ENCODE measurements around the gene ZEB2.
A peak's percentile ranks its signal among the peaks of the same experiment; 100 is the strongest.

The ZEB2 gene

DNA sequence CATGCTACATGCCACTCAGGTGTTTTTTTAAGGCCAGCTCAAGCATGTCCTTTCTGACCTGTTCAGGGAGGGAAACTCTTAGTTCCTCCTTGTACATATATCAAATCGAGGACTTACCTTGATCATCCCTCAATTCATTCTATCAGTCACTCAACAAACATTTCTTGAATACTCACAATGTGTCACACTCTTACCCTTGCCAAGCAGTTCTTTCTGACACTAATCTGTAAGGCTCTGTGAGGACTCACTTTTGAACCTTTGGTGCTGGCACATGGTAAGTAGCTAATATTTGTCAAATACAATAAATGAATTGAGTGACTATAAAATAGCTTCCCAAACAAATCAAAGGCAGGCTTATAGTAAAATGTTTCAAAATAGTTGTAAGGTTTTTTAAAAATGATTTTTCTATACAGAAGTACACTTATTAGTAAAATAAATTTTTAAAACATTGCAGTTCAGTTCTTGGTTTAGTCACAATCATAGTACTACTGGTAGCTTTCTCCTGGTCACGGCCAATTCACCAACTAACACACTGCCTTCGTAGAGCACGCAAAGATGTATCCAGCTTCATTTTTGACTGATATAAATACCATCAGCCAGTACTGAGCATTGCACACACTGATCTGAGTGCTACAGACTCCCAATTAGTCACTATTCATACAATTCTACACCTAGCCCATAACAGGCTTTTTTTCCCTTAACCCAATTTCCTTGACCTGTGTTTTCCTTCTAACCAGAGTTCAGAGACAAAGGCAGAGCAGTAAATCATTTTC, 50.9 kb downstream of the ZEB2 start:
- FAIRE-seq: no peak

DNA sequence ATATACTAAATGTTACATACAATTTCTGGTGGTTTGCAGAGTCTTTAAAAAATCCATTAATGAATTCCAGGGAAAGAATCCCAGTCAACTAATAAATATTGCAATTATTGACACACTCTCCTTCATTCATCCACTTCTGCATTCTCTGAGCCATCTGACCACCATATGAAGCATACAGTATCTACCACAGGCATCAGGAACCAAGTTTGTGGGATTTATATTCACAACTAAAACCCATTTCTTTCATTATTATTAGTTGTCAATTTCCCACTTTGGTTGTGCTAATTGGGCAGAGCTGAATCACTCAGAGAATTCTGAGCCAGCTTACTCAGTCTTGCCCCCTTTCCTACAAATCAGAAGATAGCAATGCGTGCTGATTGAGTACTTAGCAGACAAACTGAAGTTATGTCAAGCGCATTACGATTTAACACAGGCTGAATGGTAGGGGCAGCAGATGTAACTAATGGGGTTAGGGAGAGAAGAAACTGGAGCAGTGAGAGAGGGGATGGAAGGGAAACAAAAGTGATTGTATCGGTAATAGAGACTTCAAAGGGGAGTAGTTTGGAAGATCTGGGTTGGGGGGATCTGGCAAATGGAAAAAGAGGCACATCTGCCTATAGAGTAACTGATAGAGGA, 52.3 kb downstream of the ZEB2 start:
- no peak for FAIRE-seq

DNA sequence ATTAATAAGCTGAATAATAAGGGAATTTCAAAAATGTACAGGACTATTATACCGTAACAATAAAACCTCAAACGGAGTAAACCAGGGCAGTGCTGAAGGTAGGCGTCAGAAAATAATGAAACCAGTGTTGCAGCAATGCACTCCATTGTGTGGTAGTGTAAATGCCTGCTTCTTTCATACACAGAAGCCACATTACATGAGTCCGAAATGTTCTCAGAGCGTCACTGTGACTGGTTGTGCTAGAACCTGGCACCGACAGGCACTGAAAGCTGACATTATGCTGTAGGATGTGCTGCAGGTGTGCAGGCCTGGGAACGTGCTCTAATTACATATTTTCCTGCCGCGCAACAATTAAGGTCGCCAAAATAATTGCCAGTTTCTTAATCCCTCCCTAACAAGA, 53.3 kb downstream of the ZEB2 start:
- no peak for FAIRE-seq

DNA sequence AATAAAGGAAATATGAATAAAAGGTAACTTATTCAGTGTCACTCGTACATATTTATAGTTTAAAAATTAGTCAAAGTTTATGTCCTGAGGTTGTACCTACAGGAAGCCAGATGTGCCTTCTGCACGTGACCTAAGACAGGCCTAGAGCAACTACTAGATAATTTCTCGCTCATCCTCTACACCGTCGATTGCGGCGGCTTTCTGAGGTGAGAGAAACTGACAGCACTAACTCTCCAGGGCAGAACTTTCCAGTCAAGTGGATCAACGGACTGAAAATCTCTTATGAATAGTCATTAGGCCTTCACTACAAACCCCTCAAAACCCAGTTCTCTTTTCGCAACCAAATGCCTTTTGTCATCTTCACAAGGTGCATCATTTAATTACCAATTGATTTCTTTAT, 54.2 kb downstream of the ZEB2 start:
- FAIRE-seq: no peak

DNA sequence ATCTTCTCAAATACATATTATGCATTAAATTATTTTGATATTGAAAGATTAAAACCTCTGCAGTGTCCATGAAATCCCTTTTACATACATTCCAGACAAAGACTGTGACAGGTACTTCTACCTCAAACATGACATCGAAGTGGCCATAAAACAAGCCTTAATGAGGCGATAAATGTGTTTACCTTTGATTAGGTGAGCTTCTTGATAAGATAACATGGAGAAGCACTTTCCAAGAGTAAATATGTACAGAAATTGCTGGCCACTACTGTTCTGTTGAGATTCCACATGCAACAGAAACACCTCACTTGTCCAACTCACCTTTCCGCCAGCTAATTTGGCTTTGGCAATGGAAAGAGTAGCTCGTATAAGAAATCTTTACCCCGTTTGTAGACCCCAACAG, 55.2 kb downstream of the ZEB2 start:
- no peak for FAIRE-seq

DNA sequence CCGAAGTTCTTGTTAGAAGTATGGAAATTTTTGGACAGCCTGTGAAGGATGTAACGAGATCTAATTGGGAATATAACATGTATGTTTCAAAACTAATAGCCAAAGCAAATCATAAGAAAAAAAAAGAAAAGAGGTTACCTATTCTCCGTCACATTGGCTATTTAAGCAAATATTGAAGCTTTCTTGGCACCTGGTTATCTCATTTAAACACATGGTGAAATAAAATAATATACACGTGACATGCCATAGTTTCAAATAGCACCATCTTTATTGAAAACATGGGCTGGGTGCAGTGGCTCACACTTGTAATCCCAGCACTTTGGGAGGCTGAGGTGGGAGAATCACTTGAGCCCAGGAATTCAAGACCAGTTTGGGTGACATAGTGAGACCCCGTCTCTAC, 56.7 kb downstream of the ZEB2 start:
- no peak for FAIRE-seq

DNA sequence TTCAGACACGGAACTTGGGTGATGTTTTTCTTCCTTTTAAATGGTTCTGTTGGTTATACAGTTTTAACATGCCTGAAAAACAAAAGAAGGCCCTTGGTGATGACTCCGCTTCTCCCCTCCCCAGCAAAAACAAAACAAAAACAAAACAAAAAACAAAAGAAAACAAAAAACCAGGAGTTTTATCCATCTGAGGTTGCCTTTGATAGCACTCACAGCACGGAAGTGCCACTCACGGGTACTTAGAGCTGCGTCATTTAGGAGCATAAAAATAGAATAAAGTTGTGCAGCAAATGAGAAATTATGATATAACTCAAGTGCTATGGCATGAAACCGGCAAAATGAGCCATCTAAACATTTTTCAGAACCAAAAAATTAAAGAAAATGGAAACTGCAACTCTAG, 57.7 kb downstream of the ZEB2 start:
- no peak for FAIRE-seq

DNA sequence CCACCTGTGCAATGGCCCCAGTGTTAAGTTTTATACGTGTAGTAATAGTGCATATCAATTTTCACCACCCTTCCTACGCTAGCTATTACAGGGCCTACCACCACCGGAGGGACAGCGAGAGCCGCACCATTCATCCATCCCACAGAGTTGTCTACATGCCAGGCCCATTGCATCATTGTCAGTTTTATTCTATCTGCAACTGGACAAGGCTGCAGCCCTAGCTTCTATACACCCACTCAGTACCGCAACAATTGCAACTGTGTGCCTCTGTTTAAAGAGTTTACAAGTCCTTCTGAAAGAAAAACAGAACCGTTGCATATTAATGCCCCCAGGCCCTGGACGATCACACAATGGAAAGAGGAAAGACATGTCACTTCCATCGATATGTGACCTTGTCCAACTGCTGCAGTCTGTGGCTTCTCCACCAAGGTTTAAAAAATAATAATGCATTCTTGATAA, 58.6 kb downstream of the ZEB2 start:
- FAIRE-seq: no peak

DNA sequence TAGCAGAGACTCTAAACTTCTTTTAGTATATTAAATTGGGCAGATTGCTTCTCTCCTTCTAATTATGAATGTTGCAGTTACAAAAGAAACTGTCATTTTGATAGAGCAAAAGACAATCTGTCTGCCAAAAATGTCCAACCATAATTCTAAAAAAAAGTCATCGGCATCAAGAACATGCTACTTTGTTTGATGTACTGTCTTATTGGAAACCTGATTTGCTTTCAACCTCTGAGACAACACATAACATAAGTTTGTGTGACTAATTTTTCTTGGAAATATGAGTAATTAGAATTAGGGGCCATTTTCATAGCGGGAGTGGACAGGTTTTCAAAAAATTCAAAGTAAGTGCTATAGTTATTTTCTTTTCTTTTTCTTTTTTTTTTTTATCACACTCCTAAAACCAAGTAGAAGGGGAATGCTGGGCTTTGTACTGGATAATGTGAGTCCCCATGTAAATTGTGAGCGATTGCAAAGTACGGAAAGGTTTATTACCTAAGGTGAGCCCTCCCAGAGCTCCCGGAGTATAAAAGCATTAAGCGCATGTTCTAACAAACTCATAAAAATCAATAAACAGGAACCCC, 59.1 kb downstream of the ZEB2 start:
- no peak for FAIRE-seq

DNA sequence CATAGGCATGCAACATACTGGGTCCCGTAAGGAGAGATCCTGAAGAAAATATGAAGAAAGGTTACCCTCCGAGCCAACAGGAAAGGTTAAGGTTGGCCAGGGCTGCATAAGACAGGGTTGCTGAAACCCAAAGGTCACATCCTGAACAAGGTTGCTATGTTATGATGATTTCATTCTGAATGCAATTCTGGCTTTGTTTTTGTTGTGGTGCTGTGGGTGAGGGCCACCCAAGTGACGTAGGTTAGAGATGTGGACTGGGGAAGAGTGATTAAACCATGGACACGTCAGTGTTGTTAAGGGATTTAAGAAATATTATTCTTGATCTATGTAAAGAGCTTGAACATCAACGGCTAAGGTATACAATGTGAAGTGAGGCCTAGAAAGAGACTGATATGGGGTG, 60.0 kb downstream of the ZEB2 start:
- no peak for FAIRE-seq

DNA sequence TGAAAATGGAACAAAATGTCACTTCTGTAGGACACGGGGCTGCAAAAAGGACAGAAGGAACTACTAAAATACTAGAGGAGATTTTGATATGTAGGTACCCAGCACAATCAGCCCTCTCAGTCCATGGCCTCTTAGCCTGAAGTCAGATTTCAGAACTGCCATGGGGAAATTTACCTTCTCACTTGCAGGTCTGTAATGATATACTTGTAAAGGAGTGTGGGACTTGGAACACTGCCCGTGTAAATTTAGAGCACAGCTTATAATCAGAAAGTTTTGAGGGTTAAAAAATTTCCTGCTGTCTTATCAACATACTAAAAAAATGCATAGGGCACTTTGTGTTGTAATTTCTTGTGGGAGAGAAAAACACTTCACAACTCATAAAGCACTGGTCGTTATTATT, 60.6 kb downstream of the ZEB2 start:
- no peak for FAIRE-seq

DNA sequence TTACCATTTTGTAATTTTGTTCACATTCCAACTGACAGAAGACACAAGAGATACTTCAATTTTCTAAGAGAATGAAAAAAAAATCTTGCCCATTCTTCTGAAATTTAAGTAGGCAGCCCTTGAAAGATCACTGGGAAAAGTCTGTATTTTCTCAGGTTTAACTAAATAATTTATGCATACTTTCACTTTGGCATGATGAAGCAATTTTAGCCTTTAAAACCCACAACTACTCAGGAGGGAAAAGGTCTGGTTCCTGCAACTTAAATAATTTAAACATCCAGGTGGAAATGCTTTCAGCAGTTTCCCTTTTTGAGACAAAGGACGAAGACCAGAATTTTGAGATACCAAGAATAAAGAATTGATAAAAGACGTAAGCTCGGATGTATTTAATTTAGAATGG, 61.4 kb downstream of the ZEB2 start:
- no peak for FAIRE-seq

DNA sequence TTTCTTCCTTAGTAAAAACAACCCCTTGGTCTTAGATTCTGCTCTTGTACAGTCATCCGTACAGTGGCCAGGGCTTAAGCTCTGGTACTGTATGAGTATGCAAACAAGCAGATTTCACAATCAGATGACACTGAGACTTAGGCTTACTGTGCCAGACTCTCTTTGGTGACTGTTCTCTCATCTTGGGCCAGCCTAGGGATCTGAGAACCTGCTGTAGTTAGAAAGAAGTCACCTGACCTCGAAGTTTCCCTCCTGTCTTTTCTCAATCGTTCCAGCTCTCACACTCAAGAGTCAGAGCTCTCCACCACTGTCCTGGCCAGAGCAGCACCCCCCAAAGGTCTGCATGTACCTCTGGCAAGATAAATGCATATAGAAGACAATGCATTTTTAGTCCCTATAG, 63.2 kb downstream of the ZEB2 start:
- FAIRE-seq: no peak

DNA sequence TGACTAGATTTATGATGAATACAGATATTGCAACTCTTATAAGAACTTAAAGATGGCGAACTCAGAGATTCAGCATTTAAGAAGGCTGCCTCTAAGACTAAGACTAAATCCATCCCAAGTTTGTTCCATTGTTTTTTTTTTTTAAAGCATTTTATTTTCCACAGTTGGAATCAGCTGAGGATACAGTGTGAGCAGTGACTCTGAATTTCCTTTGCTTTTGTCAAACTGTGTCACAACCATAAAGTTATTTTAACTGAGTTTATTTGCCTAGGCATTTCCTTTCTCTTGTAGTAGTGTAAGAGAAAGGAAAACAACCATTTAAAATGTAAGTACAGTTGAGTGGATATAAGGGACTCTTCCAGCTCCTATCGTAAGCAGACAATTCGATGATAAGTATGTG, 63.9 kb downstream of the ZEB2 start:
- no peak for FAIRE-seq

DNA sequence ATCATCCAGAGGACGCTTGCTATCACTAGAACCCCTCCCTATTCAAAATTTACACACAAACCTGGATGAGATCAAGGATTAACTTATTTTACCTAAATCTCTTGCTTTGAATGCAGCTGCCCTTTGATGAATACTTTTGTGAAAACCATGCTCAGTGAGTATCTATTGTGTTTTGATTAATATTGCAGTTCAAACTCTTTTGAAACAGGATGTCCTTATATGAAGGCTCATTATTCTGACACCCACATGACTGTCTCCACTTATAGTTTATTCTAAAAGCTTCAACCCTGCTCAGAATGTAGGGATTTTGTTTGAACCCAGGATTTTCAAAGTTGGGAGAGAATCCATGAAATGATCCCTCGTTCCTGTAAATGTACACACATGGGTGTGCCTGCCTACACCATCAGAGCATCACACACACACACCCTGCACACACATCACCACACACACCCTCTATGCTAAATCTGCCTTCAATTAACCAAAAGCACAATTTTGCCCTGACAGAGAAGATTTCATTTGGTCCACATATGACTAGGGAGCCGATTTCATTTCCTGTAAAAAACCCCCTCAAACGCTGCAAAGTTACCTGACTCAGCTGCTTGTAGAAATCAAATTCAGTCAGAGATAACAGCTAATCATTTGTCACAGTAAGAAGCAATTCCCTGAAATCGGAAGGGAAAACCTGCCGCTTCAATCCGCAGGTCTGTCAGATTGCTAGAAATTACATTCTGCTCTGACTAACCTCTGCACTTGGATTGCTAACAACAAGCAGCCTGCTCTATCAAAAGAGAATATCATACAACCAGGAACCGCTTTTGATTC, 65.2 kb downstream of the ZEB2 start:
- no peak for FAIRE-seq

DNA sequence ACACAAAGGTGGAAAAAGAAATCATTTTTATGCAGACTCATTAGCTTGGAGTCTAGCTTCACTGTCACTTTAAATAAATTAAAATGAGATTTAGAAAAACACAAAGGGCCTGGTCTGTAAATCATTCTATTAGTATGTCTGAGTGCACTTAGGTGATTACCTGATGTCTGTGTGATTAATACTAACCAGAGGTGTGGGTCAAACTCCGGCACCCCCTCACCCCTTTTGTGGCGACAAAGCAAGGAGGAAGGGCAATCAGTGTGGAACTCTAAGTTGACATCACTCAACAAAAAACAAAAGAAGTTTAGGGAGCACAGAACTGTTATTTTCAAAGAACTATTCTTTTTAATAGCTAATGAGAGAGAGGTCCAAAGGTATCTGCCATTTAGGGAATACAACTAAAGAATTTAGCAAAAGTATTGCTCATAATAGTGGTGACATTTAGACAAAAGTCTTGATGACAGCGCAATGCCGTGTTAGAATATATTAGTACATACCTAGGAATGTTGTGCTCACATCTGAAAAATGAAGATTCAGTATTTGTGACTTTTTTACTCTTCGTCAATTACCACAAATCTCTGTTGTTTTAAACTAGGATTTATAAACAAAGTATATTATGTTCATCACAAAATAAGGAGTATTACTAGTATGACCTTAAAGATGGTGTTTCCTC, 66.3 kb downstream of the ZEB2 start:
- FAIRE-seq: peak; percentile 56

DNA sequence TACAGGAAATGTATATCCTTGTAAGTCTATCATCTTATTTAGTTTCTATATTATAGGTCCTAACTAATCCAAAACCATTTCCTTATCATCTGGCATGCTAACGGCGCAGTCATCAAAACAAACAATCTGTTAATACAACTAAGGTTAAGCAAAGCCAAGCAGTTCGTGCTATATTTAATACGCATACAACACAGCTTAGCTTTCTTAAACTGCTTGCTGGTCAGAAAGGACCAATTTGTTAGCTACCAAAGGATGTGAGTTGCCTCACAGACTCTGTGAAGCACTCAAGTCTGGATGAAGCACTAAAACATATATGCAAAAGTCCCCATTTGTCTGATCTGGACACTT, 67.0 kb downstream of the ZEB2 start:
- no peak for FAIRE-seq

DNA sequence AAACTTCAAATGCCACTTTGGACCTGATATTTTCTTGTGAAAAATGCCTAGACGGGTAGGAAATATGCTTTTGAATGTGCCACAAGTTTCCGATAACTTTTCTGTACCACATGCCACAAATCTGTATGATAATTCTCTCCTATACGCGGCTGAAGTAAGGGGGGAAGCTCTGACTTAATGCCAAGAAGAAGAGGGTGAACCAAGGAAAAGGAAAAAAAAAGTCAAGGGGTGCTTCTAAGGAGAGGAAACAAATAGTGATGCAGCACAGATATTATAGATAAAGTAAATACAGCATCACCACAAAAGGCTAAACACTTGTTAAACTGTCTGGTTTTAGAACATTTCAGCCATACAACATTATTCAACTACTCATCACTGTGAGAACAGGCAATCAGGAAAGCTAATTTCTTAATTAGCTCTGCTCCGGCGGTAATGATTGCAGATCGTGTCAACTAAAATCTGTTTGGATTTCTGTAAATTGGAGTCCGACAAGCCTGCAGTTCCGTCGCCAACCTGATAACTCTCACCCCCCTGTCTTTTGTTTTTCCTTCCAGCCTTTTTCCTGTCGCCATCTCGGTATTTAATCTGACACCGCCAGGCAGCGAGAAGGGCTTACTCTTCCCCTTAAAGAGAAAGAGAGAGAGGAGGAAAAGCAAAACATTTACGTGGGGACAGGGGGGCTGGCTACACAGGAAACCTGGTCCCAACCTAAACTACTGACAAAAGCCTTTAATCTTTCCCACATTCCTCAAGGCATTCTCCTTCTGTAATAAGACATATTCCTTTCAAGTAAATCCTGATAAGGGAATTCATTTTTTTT, 67.5 kb downstream of the ZEB2 start:
- FAIRE-seq: no peak

DNA sequence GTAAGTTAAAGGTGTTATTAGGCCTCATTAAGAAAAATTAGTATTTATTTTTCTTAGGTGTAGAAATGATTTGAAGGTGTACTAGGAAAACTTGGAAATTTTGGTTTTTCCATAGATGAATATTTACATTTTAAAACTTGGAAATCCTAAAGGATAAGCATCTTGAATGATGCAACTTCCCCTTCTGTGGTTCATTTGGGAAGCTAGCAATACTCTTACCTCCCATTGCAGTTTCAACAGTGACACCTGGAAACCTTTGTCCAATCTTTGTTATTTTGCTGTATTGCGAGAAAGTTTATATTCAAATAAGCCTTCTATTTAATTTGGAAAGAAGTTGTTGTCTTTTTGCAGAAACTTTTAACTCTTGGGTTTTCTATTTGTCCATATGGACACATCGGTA, 68.5 kb downstream of the ZEB2 start:
- FAIRE-seq: no peak

DNA sequence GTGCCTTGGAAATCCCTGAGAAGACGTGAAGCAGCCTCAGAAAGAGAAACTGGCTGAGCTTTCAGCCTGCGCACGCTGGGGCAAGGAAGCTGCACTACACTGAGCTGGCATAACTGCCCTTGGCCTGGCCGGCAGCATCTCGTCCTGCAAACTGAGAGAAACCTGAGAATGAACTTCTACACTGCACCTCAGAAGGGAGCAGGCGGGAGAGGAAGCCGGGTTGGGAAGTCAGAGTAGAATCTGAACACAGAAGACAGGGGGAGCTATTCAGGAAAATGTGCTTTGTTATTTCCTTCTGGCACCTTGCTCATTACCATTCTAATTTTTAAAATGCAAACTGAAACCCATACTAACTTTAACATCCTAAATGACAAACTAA, 70.9 kb downstream of the ZEB2 start:
- FAIRE-seq: no peak

DNA sequence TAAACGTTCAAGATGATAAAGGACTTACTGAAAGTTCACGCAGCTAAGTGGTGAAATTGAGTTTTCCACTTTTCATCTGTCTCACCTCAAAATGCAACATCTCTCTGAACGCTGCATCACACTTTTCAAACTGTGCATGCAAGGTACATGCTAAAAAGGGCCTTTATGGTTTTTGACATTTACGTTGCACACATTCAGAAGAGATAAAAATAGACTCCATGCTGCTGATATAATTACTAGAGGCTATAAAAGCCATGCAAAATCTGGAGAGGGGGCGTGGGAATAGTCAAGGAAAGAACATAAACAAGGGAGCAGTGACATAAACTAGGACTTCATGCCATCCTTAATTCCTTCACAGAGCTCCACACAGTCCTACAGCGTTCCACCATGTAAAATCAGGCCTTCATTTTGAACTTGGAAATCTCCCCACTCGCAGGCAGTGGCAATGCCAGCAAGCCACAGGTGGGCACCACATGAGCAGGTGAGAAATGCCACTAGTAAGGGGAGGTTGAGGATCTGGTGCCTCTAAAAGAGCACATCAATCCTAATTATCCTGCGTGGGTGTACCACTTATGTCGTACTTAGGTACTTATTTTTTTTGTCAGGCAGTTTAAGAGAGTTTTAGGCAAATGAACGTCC, 71.4 kb downstream of the ZEB2 start:
- no peak for FAIRE-seq

DNA sequence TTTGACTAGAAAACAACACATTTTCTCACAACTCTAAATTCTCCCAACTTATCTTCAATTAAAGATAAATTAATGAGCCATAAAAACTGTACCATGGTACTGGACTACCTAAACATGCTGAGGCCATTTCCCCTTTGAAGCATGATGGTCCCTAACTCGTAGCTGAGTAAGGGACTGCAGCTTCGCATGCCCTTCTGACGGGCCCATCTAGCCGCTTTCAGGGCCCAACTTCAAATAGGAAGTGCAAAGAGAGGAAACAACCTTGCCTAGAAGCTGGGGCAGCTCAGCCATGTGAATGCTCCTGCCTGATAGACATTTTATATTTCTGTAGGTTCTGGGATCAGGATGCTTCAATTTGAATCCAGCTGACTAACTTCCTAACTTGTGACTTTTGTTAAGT, 72.4 kb downstream of the ZEB2 start:
- no peak for FAIRE-seq
